Fibroblast of lung (primary cell): ENCODE measurements around the gene ZNF302. TPM values are rescaled to one million over a fixed set of nuclear protein-coding genes. Genes with fewer than 3 reads are reported as not detected.

Experiments
- DNase-seq, 2 donors: peaks; one replicate each; pipeline versions ENCODE4 v3.0.0 to v3.0.0-alpha.2; 2010; ENCODE audit warnings: low read depth in 2 of 2
- H2AFZ ChIP-seq: 2 replicates; pipeline ENCODE4 v1.5.1; 2012; ENCODE audit warnings: low read length, control low read depth, inconsistent platforms
- H3K27ac ChIP-seq: 2 replicates; pipeline ENCODE4 v1.5.1; 2011; ENCODE audit warnings: low read length, control low read depth; ENCODE audit not compliant: insufficient read depth
- H3K27me3 ChIP-seq: 2 replicates; pipeline ENCODE4 v1.5.1; 2011; ENCODE audit warnings: mild to moderate bottlenecking, low read length; ENCODE audit not compliant: control insufficient read depth, insufficient read depth
- H3K36me3 ChIP-seq: 2 replicates; pipeline ENCODE4 v1.5.1; 2011; ENCODE audit warnings: low read length; ENCODE audit not compliant: control insufficient read depth, insufficient read depth
- H3K4me1 ChIP-seq: 2 replicates; pipeline ENCODE4 v1.5.1; 2011; ENCODE audit warnings: low read length; ENCODE audit not compliant: control insufficient read depth, insufficient read depth; ENCODE audit errors: extremely low read depth
- H3K4me2 ChIP-seq: 2 replicates; pipeline ENCODE4 v1.5.1; 2011; ENCODE audit warnings: low read length, control low read depth; ENCODE audit not compliant: insufficient read depth; ENCODE audit errors: extremely low read depth
- H3K4me3 ChIP-seq, 4 experiments: fragments of 200-600 bp in 1 of 4; sonication (generic) in 1 of 4; replicated peaks in 1 of 4; 2 replicates each; pipeline ENCODE4 v1.5.1; 2011 to 2016; ENCODE audit warnings: low read length in 4 of 4, low read depth in 3 of 4, mild to moderate bottlenecking in 3 of 4, control low read depth in 2 of 4, inconsistent platforms in 1 of 4, mixed read lengths in 1 of 4; ENCODE audit not compliant: insufficient read depth in 1 of 4; ENCODE audit errors: control extremely low read depth in 1 of 4
- H3K79me2 ChIP-seq: 2 replicates; pipeline ENCODE4 v1.5.1; 2012; ENCODE audit warnings: mild to moderate bottlenecking, low read length, inconsistent platforms; ENCODE audit not compliant: control insufficient read depth, insufficient read depth
- H3K9ac ChIP-seq: 2 replicates; pipeline ENCODE4 v1.5.1; 2011; ENCODE audit warnings: mild to moderate bottlenecking, low read length, control low read depth; ENCODE audit not compliant: insufficient read depth
- H3K9me3 ChIP-seq: 2 replicates; pipeline ENCODE4 v1.5.1; 2012; ENCODE audit warnings: low read depth, low read length; ENCODE audit not compliant: control insufficient read depth, insufficient read depth
- H4K20me1 ChIP-seq: 2 replicates; pipeline ENCODE4 v1.5.1; 2011; ENCODE audit warnings: low read length; ENCODE audit not compliant: control insufficient read depth, insufficient read depth; ENCODE audit errors: extremely low read depth
- CTCF ChIP-seq, 2 donors: IDR thresholded peaks in 1 of 2; conservative IDR thresholded peaks in 1 of 2; 1 replicate in 1 of 2; 2 replicates in 1 of 2; pipeline ENCODE4 v1.5.1; 2011 to 2012; ENCODE audit warnings: low read length in 2 of 2, control low read depth in 1 of 2, inconsistent platforms in 1 of 2, low read depth in 1 of 2, mild to moderate bottlenecking in 1 of 2
- EZH2 ChIP-seq: IDR thresholded peaks from 2 replicates; pipeline ENCODE4 v1.5.1; 2012; ENCODE audit warnings: low read length, control low read depth, mild to moderate bottlenecking; ENCODE audit errors: missing control alignments
- polyA minus RNA-seq: library from RNA; depleted of rRNA, polyadenylated mRNA; stranded (reverse); fragments of >200 nt; gene quantifications from 2 replicates; pipeline ENCODE4 v1.2.3, GENCODE V29; 2011; ENCODE audit warnings: low replicate concordance
- polyA plus RNA-seq, 2 donors: library from polyadenylated mRNA; depleted of rRNA in 1 of 2; stranded (reverse) in 1 of 2; unstranded in 1 of 2; fragments of >200 nt; gene quantifications; 2 replicates each; pipeline ENCODE4 v1.2.1, GENCODE V29; 2011 to 2012; ENCODE audit warnings: missing spikeins in 1 of 2
- total RNA-seq: library from RNA; depleted of rRNA; stranded (reverse); fragments of >200 nt; gene quantifications from 2 replicates; pipeline ENCODE4 v1.2.1, GENCODE V29; 2014

Gene ZNF302
- total RNA-seq (13.6 and 21.6 TPM in 2 replicates), polyA plus RNA-seq (8.9 and 14.5 TPM in 2 replicates), polyA minus RNA-seq (6.4 and 8.1 TPM in 2 replicates)
- polyA plus RNA-seq (2012), result 7.9 and 11.0 TPM in 2 replicates

- Histone ChIP-seq H4K20me1 (no peaks in the 10 kb centered on the region), H3K79me2 (no peaks in the 10 kb centered on the region), H3K36me3 (peaks cover 4% of the 10 kb centered on the region), H3K4me1 (peaks cover 2% of the 10 kb centered on the region), H3K9ac (peak within 1 kb of the TSS; percentile 99), H3K9me3 (no peaks in the 10 kb centered on the region), H3K27me3 (no peaks in the 10 kb centered on the region), H2AFZ (peak within 1 kb of the TSS; percentile 87), H3K4me3 (peak within 1 kb of the TSS; percentile 59 to 80 (median 62)), H3K4me2 (peak within 1 kb of the TSS; percentile 90), H3K27ac (peak within 1 kb of the TSS; percentile 98)
- DNase-seq, result peak; percentile 97 to 98
- TF ChIP-seq EZH2 (no peak), CTCF (conservative IDR thresholded peaks at IDR 0.05 in 1 of 2, IDR thresholded peaks at IDR 0.05 in 1 of 2; ENCODE audit: low read depth in 1 of 2, low read length in 2 of 2) (no peak)
Measured at GRCh38 chr19:34677386-34678084, at the start of gene ZNF302. Gene ZNF302 (plus strand): TSS chr19:34677678. CDS start chr19:34678805, 1,127 bp downstream.

DNA sequence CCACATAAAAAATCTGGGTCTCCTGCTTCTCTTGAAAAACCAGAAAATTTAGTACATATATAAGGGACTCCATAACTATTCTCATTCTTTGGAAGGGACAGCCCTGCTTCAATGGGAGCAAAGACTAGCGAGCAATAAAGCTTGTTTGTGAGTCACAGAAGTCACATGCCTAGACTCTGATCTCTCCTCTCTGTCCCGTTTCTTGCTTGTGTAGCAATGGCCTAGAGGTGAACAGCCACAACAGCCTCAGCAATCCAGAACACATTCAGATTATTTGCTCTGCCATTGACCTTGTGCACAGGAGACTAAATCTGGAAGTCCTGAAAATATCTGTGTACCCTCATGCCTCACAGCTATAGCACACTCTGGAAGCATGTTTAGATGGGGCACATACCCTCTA, 43.7 kb upstream of the ZNF302 start:
- TF ChIP-seq CTCF (conservative IDR thresholded peaks at IDR 0.05 in 1 of 2, IDR thresholded peaks at IDR 0.05 in 1 of 2; ENCODE audit: low read depth in 1 of 2, low read length in 2 of 2) (no peak), EZH2 (no peak)
- DNase-seq, result no peak
- no peaks in the 10 kb centered on the region for H3K9me3 ChIP-seq
- H3K79me2 ChIP-seq, result no peaks in the 10 kb centered on the region
- H2AFZ ChIP-seq, result no peak overlapping the region
- H3K36me3 ChIP-seq, result no peaks in the 10 kb centered on the region
- no peak overlapping the region for H3K4me3 ChIP-seq
- H3K4me1 ChIP-seq, result no peaks in the 10 kb centered on the region
- H3K27ac ChIP-seq, result no peak overlapping the region
- no peak overlapping the region for H3K9ac ChIP-seq
- no peaks in the 10 kb centered on the region for H3K27me3 ChIP-seq
- H3K4me2 ChIP-seq, result no peak overlapping the region
- no peaks in the 10 kb centered on the region for H4K20me1 ChIP-seq

DNA sequence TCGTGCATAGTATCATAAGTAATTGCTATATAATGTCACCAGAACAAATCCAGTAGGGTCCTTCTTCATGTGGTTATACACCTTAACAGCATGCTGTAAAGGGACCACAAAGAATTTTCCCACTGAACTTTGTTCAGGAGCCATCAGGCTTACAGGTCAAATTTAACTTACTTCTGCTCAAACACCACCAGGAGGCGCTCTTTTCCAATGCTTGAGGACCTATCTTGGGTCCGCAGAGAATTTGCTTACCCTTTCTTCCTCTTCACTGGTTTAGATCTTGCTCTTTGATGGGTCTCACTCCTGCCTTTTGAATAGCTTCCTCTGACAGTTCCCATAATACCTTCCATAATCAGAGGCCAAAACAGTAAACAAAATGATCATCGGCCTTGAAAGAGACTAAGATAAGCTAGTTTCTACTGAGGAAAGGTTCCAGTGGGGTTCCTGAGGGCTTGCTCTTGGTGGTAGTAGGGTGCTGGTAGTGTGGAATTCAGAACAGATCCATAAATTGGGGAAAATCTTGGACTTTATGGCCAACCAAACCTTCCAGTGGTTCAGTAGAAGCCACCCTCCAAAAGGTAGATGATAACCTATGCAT, 37.9 kb upstream of the ZNF302 start:
- Histone ChIP-seq H3K79me2 (no peaks in the 10 kb centered on the region), H3K27me3 (no peaks in the 10 kb centered on the region), H3K4me1 (no peaks in the 10 kb centered on the region), H3K27ac (no peak overlapping the region), H2AFZ (no peak overlapping the region), H3K9me3 (no peaks in the 10 kb centered on the region), H3K9ac (no peak overlapping the region), H4K20me1 (no peaks in the 10 kb centered on the region), H3K4me3 (no peak overlapping the region), H3K36me3 (no peaks in the 10 kb centered on the region), H3K4me2 (no peak overlapping the region)
- TF ChIP-seq EZH2 (no peak), CTCF (conservative IDR thresholded peaks at IDR 0.05 in 1 of 2, IDR thresholded peaks at IDR 0.05 in 1 of 2; ENCODE audit: low read depth in 1 of 2, low read length in 2 of 2) (peak; percentile 70 to 75)
- DNase-seq, result peak; percentile 48 to 80
